H1 (cell line): ENCODE measurements around the gene TUBA3D. TPM values are rescaled to one million over a fixed set of nuclear protein-coding genes. Genes with fewer than 3 reads are reported as not detected.
"Not testable (repeated sequence)": the region's sequence is repeated elsewhere in the genome, so short reads cannot be mapped to it uniquely, and the experiment has no call there.

Experiments used
- CTCF ChIA-PET: fragments of 300-600 bp; sonication (Branson Sonifier 250); formaldehyde crosslinking; loops from one replicate; lab custom pipeline; 2021; ENCODE audit not compliant: partially characterized antibody; lab: Charles Lee
- POLR2A ChIA-PET: fragments of 300-600 bp; sonication (Branson Sonifier 250); formaldehyde crosslinking; loops from one replicate; lab custom pipeline; 2021; ENCODE audit warnings: inconsistent platforms; ENCODE audit not compliant: partially characterized antibody; lab: Charles Lee
- DNase-seq, 2 experiments: peaks; one replicate each; pipeline versions ENCODE4 v3.0.0 to v3.0.0-alpha.2; 2010 to 2022; ENCODE audit warnings: low spot score in 2 of 2, low read depth in 1 of 2, mixed read lengths in 1 of 2
- FAIRE-seq: peaks from 2 replicates; lab custom pipeline; 2011; peaks lifted over from hg19 to GRCh38; lab: Jason Lieb, UNC
- H2AFZ ChIP-seq: 2 replicates; pipeline ENCODE4 v1.8.1; 2012; ENCODE audit warnings: low read length, inconsistent platforms
- H2AK5ac ChIP-seq: 2 replicates; pipeline ENCODE4 v1.6.1; 2013; ENCODE audit warnings: low read depth, low read length
- H2BK120ac ChIP-seq: replicated peaks from 2 replicates; pipeline ENCODE3; 2013; ENCODE audit warnings: low read depth, low read length, inconsistent platforms
- H2BK12ac ChIP-seq: 2 replicates; pipeline ENCODE4 v1.6.1; 2013; ENCODE audit warnings: low read depth, low read length
- H2BK15ac ChIP-seq: 2 replicates; pipeline ENCODE4 v1.6.1; 2013; ENCODE audit warnings: low read length
- H2BK20ac ChIP-seq: 2 replicates; pipeline ENCODE4 v1.6.1; 2013; ENCODE audit warnings: low read length
- H2BK5ac ChIP-seq: 2 replicates; pipeline ENCODE4 v1.6.1; 2013; ENCODE audit warnings: low read depth, low read length
- H3K14ac ChIP-seq: 2 replicates; pipeline ENCODE4 v1.6.1; 2013; ENCODE audit warnings: inconsistent platforms; ENCODE audit not compliant: insufficient read length
- H3K18ac ChIP-seq: 2 replicates; pipeline ENCODE4 v1.6.1; 2013; ENCODE audit warnings: low read length; ENCODE audit errors: extremely low read depth
- H3K23ac ChIP-seq: 2 replicates; pipeline ENCODE4 v1.6.1; 2013; ENCODE audit warnings: inconsistent platforms; ENCODE audit not compliant: insufficient read length
- H3K23me2 ChIP-seq: 2 replicates; pipeline ENCODE4 v1.6.1; 2013; ENCODE audit warnings: low read depth, low read length
- H3K27ac ChIP-seq: 2 replicates; pipeline ENCODE4 v1.6.1; 2011; ENCODE audit warnings: low read depth, low read length, inconsistent platforms
- H3K27me3 ChIP-seq, 4 experiments: replicated peaks in 1 of 4; 1 replicate in 1 of 4; 2 replicates in 3 of 4; pipeline versions ENCODE4 v1.6.1 to v1.8.1; 2011 to 2013; ENCODE audit warnings: low read length in 3 of 4, mild to moderate bottlenecking in 3 of 4, inconsistent platforms in 2 of 4, mixed read lengths in 2 of 4, moderate library complexity in 1 of 4; ENCODE audit not compliant: control insufficient read depth in 3 of 4, insufficient read depth in 3 of 4; ENCODE audit errors: extremely low read depth in 1 of 4
- H3K36me3 ChIP-seq, 4 experiments: 2 replicates each; pipeline versions ENCODE4 v1.6.1 to v1.8.1; 2011 to 2013; ENCODE audit warnings: mild to moderate bottlenecking in 4 of 4, low read length in 3 of 4, moderate library complexity in 2 of 4, control low read depth in 1 of 4, inconsistent platforms in 1 of 4; ENCODE audit not compliant: insufficient read depth in 4 of 4, control insufficient read depth in 2 of 4
- H3K4ac ChIP-seq: replicated peaks from 2 replicates; pipeline ENCODE3; 2013; ENCODE audit warnings: low read length, low read depth, mixed read lengths, inconsistent platforms; ENCODE audit not compliant: insufficient read length
- H3K4me1 ChIP-seq, 4 experiments: replicated peaks in 1 of 4; 1 replicate in 1 of 4; 2 replicates in 3 of 4; pipeline versions ENCODE4 v1.6.1 to v1.8.1; 2011 to 2013; ENCODE audit warnings: low read length in 3 of 4, inconsistent platforms in 2 of 4, mixed read lengths in 1 of 4; ENCODE audit not compliant: insufficient read depth in 4 of 4, control insufficient read depth in 3 of 4
- H3K4me2 ChIP-seq, 2 experiments: 2 replicates each; pipeline versions ENCODE4 v1.6.1 to v1.8.1; 2011 to 2013; ENCODE audit warnings: low read depth in 2 of 2, low read length in 2 of 2, control low read depth in 1 of 2, inconsistent platforms in 1 of 2, mild to moderate bottlenecking in 1 of 2; ENCODE audit not compliant: insufficient read depth in 1 of 2
- H3K4me3 ChIP-seq, 4 experiments: fragments of 200-600, 300-600 bp in 1 of 4; sonication (generic), shearing (Covaris generic), sonication (Bioruptor Twin) in 1 of 4; 2 replicates each; pipeline versions ENCODE4 v1.5.1 to v1.8.1; 2011 to 2016; ENCODE audit warnings: low read length in 4 of 4, low read depth in 3 of 4, control low read depth in 2 of 4, inconsistent platforms in 2 of 4, mild to moderate bottlenecking in 2 of 4, mixed read lengths in 1 of 4, moderate library complexity in 1 of 4; ENCODE audit not compliant: insufficient read depth in 2 of 4; ENCODE audit errors: extremely low read depth in 1 of 4
- H3K56ac ChIP-seq: replicated peaks from 2 replicates; pipeline ENCODE3; 2013; ENCODE audit warnings: low read depth, mild to moderate bottlenecking, mixed read lengths, low read length, inconsistent platforms; ENCODE audit not compliant: insufficient read length
- H3K79me1 ChIP-seq: 2 replicates; pipeline ENCODE4 v1.6.1; 2013; ENCODE audit warnings: low read depth, low read length, control low read depth
- H3K79me2 ChIP-seq, 2 experiments: 2 replicates each; pipeline versions ENCODE4 v1.6.1 to v1.8.1; 2012 to 2013; ENCODE audit warnings: low read length in 2 of 2, mild to moderate bottlenecking in 2 of 2, inconsistent platforms in 1 of 2; ENCODE audit not compliant: insufficient read depth in 2 of 2, control insufficient read depth in 1 of 2
- H3K9ac ChIP-seq, 4 experiments: replicated peaks in 1 of 4; 1 replicate in 1 of 4; 2 replicates in 3 of 4; pipeline versions ENCODE4 v1.6.1 to v1.8.1; 2011 to 2013; ENCODE audit warnings: low read depth in 3 of 4, low read length in 3 of 4, control low read depth in 2 of 4, mild to moderate bottlenecking in 2 of 4, moderate library complexity in 2 of 4, inconsistent platforms in 1 of 4; ENCODE audit errors: extremely low read depth in 1 of 4
- H3K9me3 ChIP-seq, 2 experiments: 2 replicates each; pipeline versions ENCODE4 v1.6.1 to v1.8.1; 2012 to 2013; ENCODE audit warnings: mild to moderate bottlenecking in 2 of 2, moderate library complexity in 2 of 2, control low read depth in 1 of 2, inconsistent platforms in 1 of 2, low read depth in 1 of 2, low read length in 1 of 2, mixed read lengths in 1 of 2; ENCODE audit not compliant: insufficient read depth in 2 of 2
- H4K20me1 ChIP-seq, 2 experiments: replicated peaks in 1 of 2; 2 replicates each; pipeline versions ENCODE3 to v1.8.1; 2011 to 2013; ENCODE audit warnings: inconsistent platforms in 2 of 2, low read length in 2 of 2, mild to moderate bottlenecking in 1 of 2; ENCODE audit not compliant: insufficient read depth in 2 of 2, control insufficient read depth in 1 of 2
- H4K5ac ChIP-seq: 2 replicates; pipeline ENCODE4 v1.6.1; 2013; ENCODE audit warnings: low read length, low read depth, mixed read lengths, inconsistent platforms; ENCODE audit not compliant: insufficient read length
- H4K8ac ChIP-seq: 2 replicates; pipeline ENCODE4 v1.8.0; 2013; ENCODE audit warnings: mild to moderate bottlenecking, moderate library complexity, low read length, inconsistent platforms; ENCODE audit not compliant: insufficient read depth; ENCODE audit errors: extremely low read depth
- H4K91ac ChIP-seq: replicated peaks from 2 replicates; pipeline ENCODE3; 2013; ENCODE audit warnings: low read length, mixed read lengths, inconsistent platforms; ENCODE audit not compliant: insufficient read length
- WGBS, 2 experiments: shearing (Covaris generic) in 1 of 2; methylation state at CpG; one replicate each; pipeline versions ENCODE4 v1.1.6 to v1.1.7; 2013 to 2015; ENCODE audit warnings: low lambda C conversion rate in 2 of 2, mixed read lengths in 2 of 2, inconsistent platforms in 1 of 2, low coverage in 1 of 2, missing lambda C conversion rate in 1 of 2; ENCODE audit not compliant: insufficient replicate concordance in 2 of 2, insufficient coverage in 1 of 2, insufficient read length in 1 of 2; ENCODE audit errors: extremely low coverage in 1 of 2, missing lambda C conversion rate in 1 of 2; 5-methylcytosine and 5-hydroxymethylcytosine counted together
- polyA plus RNA-seq, 7 experiments: library from polyadenylated mRNA; depleted of rRNA in 3 of 7; stranded (reverse) in 5 of 7; unstranded in 2 of 7; fragments of >200 nt in 5 of 7; fragments of 200-250 nt in 2 of 7; gene quantifications; 1 replicate in 5 of 7; 2 replicates in 1 of 7; 4 replicates in 1 of 7; pipeline versions ENCODE4 v1.2.1 to v1.2.3, GENCODE V29; 2011 to 2013; ENCODE audit warnings: missing spikeins in 2 of 7, mixed read lengths in 2 of 7
- total RNA-seq: library from RNA; stranded (reverse); fragmentation: NEBNext Ultra II Directional; extraction: Animal tissue kit (Norgen Biotek cat#: 25700); gene quantifications from 2 replicates; pipeline ENCODE4 v1.2.1, GENCODE V29; 2021

TUBA3D gene
- total and polyA plus RNA-seq, 2 of the 8 experiments (the other 6 are each of a cell fraction or from before 2014, with no cell fraction given), result 0.15 TPM; not detected in 1

- Histone ChIP-seq H3K79me2 (peaks cover 28 to 58% of the 10 kb centered on the region in 2 experiments), H3K36me3 (peaks cover 0 to 31% (median 16%) of the 10 kb centered on the region in 4 experiments; a peak in 6 of 8 replicates)
- H2BK12ac ChIP-seq, H3K27ac ChIP-seq, H2AFZ ChIP-seq, H4K20me1 ChIP-seq, H3K56ac ChIP-seq, H3K23ac ChIP-seq, POLR2A ChIA-PET, H3K27me3 ChIP-seq, DNase-seq, H2BK120ac ChIP-seq, H4K8ac ChIP-seq, H2BK5ac ChIP-seq, H4K5ac ChIP-seq, H3K9ac ChIP-seq, H3K4me2 ChIP-seq, H3K14ac ChIP-seq, H2AK5ac ChIP-seq, H3K4me1 ChIP-seq, H2BK15ac ChIP-seq, H3K9me3 ChIP-seq, H2BK20ac ChIP-seq, FAIRE-seq, H3K4me3 ChIP-seq, H4K91ac ChIP-seq, H3K18ac ChIP-seq, H3K79me1 ChIP-seq, H3K4ac ChIP-seq, H3K23me2 ChIP-seq: not testable (repeated sequence)
- CTCF ChIA-PET, result interaction anchor here (1.1 to 1.9 kb wide), 2 partner anchors 14 to 85 kb away, joined by 3 to 5 read pairs; no protein-coding TSS in a partner anchor
- WGBS, 2 experiments, result 98% methylated on average over 7 of the region's 8 CpGs; no CpG with 5 or more reads in 1 of the 2 experiments
These were observed 22.5 kb downstream of the TUBA3D start for GRCh38 chr2:131498321-131498973.
